HepG2 (cell line): Measurements from ENCODE around the gene CAPZA1. TPM values are rescaled to one million over a fixed set of nuclear protein-coding genes. Genes with fewer than 3 reads are reported as not detected.

Experiments used
- ATAC-seq: fragments of 200-7000 bp; cut with Tn5 transposase; 3 replicates; pipeline ENCODE4 v1.9.1; 2020; ENCODE audit warnings: mild to moderate bottlenecking, moderate library complexity
- BruUV-seq: library from RNA; stranded (reverse); fragments of 400-500 nt; replicated peaks from 2 replicates; lab custom pipeline; 2021; lab: Mats Ljungman, UMichigan
- CTCF ChIA-PET: fragments of 300-600 bp; formaldehyde crosslinking; extraction: SDS; loops from one replicate; lab custom pipeline; 2021; ENCODE audit warnings: low total read pairs, inconsistent platforms, low intra/inter-chr PET ratio; lab: Yijun Ruan, JAX
- POLR2A ChIA-PET: fragments of 350-600 bp; sonication (Branson Sonifier 250); formaldehyde crosslinking; loops from one replicate; lab custom pipeline; 2020; ENCODE audit warnings: antibody characterized with exemption, inconsistent platforms; lab: Yijun Ruan, JAX
- DNase-seq: peaks from one replicate; pipeline ENCODE4 v3.0.0-alpha.2; 2015; ENCODE audit warnings: low spot score
- FAIRE-seq: peaks from 3 replicates; lab custom pipeline; 2011; peaks lifted over from hg19 to GRCh38; lab: Jason Lieb, UNC
- H2AFZ ChIP-seq: one replicate; pipeline ENCODE4 v1.6.1; 2011; ENCODE audit warnings: low read length, inconsistent platforms
- H3K27ac ChIP-seq: fragments of 300-600 bp; 3 replicates; pipeline ENCODE4 v1.8.0; 2011; ENCODE audit warnings: mixed run types, mild to moderate bottlenecking, mixed read lengths, low read length, inconsistent platforms; ENCODE audit not compliant: insufficient read depth; ENCODE audit errors: extremely low read length
- H3K27me3 ChIP-seq, 2 experiments: fragments of 200-600 bp in 1 of 2; 2 replicates in 1 of 2; 3 replicates in 1 of 2; pipeline versions ENCODE4 v1.6.0 to v1.8.0; 2011; ENCODE audit warnings: low read length in 2 of 2, mild to moderate bottlenecking in 2 of 2, moderate library complexity in 2 of 2, inconsistent platforms in 1 of 2; ENCODE audit not compliant: insufficient read depth in 2 of 2, control insufficient read depth in 1 of 2
- H3K36me3 ChIP-seq, 2 experiments: fragments of 200-600 bp in 1 of 2; replicated peaks in 1 of 2; 2 replicates in 1 of 2; 3 replicates in 1 of 2; pipeline versions ENCODE4 v1.5.1 to v1.8.0; 2011; ENCODE audit warnings: low read length in 2 of 2, inconsistent platforms in 1 of 2; ENCODE audit not compliant: insufficient read depth in 2 of 2, control insufficient read depth in 1 of 2
- H3K4me1 ChIP-seq: 2 replicates; pipeline ENCODE4 v1.5.1; 2012; ENCODE audit warnings: low read length, inconsistent platforms; ENCODE audit not compliant: insufficient read depth
- H3K4me2 ChIP-seq: 2 replicates; pipeline ENCODE4 v1.6.0; 2011; ENCODE audit warnings: low read depth, low read length, inconsistent platforms
- H3K4me3 ChIP-seq, 3 experiments: fragments of 200-600 bp in 1 of 3; sonication (generic), shearing (Covaris generic) in 1 of 3; replicated peaks in 1 of 3; 2 replicates each; pipeline ENCODE4 v1.5.1; 2011 to 2016; ENCODE audit warnings: low read length in 3 of 3, inconsistent platforms in 2 of 3, low read depth in 2 of 3, mild to moderate bottlenecking in 2 of 3, control low read depth in 1 of 3, mixed read lengths in 1 of 3; ENCODE audit not compliant: insufficient read depth in 1 of 3
- H3K79me2 ChIP-seq: one replicate; pipeline ENCODE4 v1.6.1; 2011; ENCODE audit warnings: low read length, inconsistent platforms; ENCODE audit not compliant: insufficient read depth
- H3K9ac ChIP-seq: 2 replicates; pipeline ENCODE4 v1.6.0; 2011; ENCODE audit warnings: mild to moderate bottlenecking, low read depth, low read length, inconsistent platforms; ENCODE audit not compliant: insufficient read depth
- H3K9me3 ChIP-seq: 2 replicates; pipeline ENCODE4 v1.5.1; 2012; ENCODE audit warnings: mild to moderate bottlenecking, low read length
- H4K20me1 ChIP-seq: 2 replicates; pipeline ENCODE4 v1.6.0; 2011; ENCODE audit warnings: inconsistent platforms, mild to moderate bottlenecking, low read length, moderate library complexity; ENCODE audit not compliant: insufficient read depth
- FOXC1 ChIP-seq: sonication (generic); formaldehyde crosslinking; IDR thresholded peaks from 2 replicates; pipeline ENCODE4 v1.8.0; 2022; ENCODE audit warnings: mild to moderate bottlenecking, missing genetic modification reagents, borderline replicate concordance
- KMT2B ChIP-seq: IDR thresholded peaks from 2 replicates; pipeline ENCODE4 v1.6.1; 2016; ENCODE audit warnings: missing genetic modification reagents, missing compliant biosample characterization
- SALL2 ChIP-seq: sonication (generic); formaldehyde crosslinking; IDR thresholded peaks from 2 replicates; pipeline ENCODE4 v1.8.1; 2023; ENCODE audit warnings: mild to moderate bottlenecking, missing genetic modification reagents, inconsistent platforms
- ZNF12 ChIP-seq: sonication (generic); formaldehyde crosslinking; IDR thresholded peaks from 2 replicates; pipeline ENCODE4 v1.5.0; 2020; ENCODE audit warnings: missing genetic modification reagents
- ZNF558 ChIP-seq: sonication (generic); formaldehyde crosslinking; IDR thresholded peaks from 2 replicates; pipeline ENCODE4 v1.9.0; 2022; ENCODE audit warnings: mild to moderate bottlenecking, missing genetic modification reagents, borderline replicate concordance
- WGBS: methylation state at CpG from one replicate; pipeline ENCODE4 v1.1.6; 2017; ENCODE audit warnings: low lambda C conversion rate; 5-methylcytosine and 5-hydroxymethylcytosine counted together
- in situ Hi-C: cut with HindIII; loops from 2 replicates; pipeline ENCODE4 v1.10.0; 2017; ENCODE audit warnings: low pct_unique_long_range_greater_than_20kb; ENCODE audit not compliant: extremely low pct_ligation_motif_present
- intact Hi-C: fragments of 100-400 bp; cut with micrococcal nuclease; formaldehyde crosslinking; loops from one replicate; pipeline ENCODE4 v1.10.0; 2022; ENCODE audit not compliant: unreplicated experiment
- polyA plus RNA-seq, 8 experiments: library from polyadenylated mRNA; depleted of rRNA in 3 of 8; stranded (reverse) in 7 of 8; unstranded in 1 of 8; fragments of >200 nt; fragmentation: Illumina TruSeq in 4 of 8; extraction: Trizol in 4 of 8; gene quantifications; 2 replicates each; pipeline versions ENCODE4 v1.2.1 to v1.2.3, GENCODE V29; 2011 to 2016; ENCODE audit warnings: low read depth in 4 of 8, missing spikeins in 1 of 8, mixed read lengths in 1 of 8; ENCODE audit not compliant: insufficient read depth in 1 of 8
- total RNA-seq, 5 experiments: library from RNA; depleted of rRNA; stranded (reverse); fragments of >200 nt; fragmentation: Illumina TruSeq; extraction: Trizol; gene quantifications; 2 replicates each; pipeline ENCODE4 v1.2.3, GENCODE V29; 2016; ENCODE audit warnings: low read depth in 1 of 5
- TF ChIP-seq, protein P1 (sequence below): sonication (generic); formaldehyde crosslinking; IDR thresholded peaks from 2 replicates; pipeline ENCODE4 v1.5.1; 2020; ENCODE audit warnings: mild to moderate bottlenecking, missing genetic modification reagents, moderate library complexity
- TF ChIP-seq, protein P2 (sequence below): sonication (generic); formaldehyde crosslinking; IDR thresholded peaks from 2 replicates; pipeline ENCODE4 v1.4.0; 2020; ENCODE audit warnings: low read depth, missing genetic modification reagents
- TF ChIP-seq, protein P3 (sequence below): sonication (generic); formaldehyde crosslinking; IDR thresholded peaks from 2 replicates; pipeline ENCODE4 v1.8.1; 2023; ENCODE audit warnings: missing genetic modification reagents, inconsistent platforms, borderline replicate concordance

CAPZA1 gene
- total and polyA plus RNA-seq, 2 of the 13 experiments (the other 11 are each of a cell fraction or from before 2014, with no cell fraction given): 67.0 to 117 TPM

DNA sequence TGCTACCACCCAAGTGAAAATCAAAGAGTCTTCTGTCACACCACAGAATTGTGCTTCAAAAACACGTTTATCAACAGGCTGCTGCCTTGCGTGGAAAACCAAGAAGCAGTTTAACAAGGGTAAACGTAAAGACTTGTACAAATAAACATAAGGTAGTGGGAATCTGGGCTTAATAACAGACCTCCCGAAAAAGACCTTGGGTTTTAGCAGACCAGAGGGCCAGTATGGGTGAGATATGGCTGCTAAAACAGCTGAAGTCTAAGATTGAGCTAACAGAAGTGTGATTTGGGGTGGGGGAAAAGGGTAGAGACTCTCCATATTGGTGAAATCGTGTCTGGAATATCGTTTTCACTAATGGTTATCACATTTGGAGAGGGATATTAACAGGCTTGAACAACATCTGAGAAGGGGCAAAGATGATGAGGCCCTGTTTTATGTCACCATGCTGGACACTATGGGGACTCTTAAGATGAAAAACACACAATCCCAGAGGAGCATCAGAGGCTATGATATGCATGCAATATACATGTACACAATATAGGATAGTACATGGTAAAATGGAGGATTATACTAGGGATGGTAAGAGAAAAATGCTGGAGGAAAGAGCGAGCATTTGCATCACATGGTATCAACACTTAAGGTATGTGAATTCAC lies 56.2 kb downstream of the CAPZA1 start:
- H3K36me3 ChIP-seq: peaks cover 0 to 2% of the 10 kb centered on the region in 2 experiments; a peak in 2 of 5 replicates
- peak overlapping the region; percentile 92 for H3K9ac ChIP-seq
- H3K79me2 ChIP-seq: peaks cover 50% of the 10 kb centered on the region
- ChIA-PET POLR2A (interaction anchor here (0.5 to 5.5 kb wide), 9 partner anchors 11 to 1082 kb away, joined by 3 to 251 read pairs (median 7); partner anchors contain the start of genes PPM1J, RHOC and ST7L), CTCF (interaction anchor here (3.7 kb wide), 1 partner anchor 31 kb away, joined by 17 read pairs; the partner anchor contains the start of gene RHOC)
- no peaks in the 10 kb centered on the region for H4K20me1 ChIP-seq
- H2AFZ ChIP-seq: no peak overlapping the region
- 35% methylated on average over 7 of the region's 7 CpGs for WGBS
- H3K4me3 ChIP-seq: peak overlapping the region; percentile 82 to 91 (median 83)
- H3K4me2 ChIP-seq: peak overlapping the region; percentile 91
- ATAC-seq: no peak
- H3K27me3 ChIP-seq: no peaks in the 10 kb centered on the region; a peak in 1 of 5 replicates
- TF ChIP-seq KMT2B: 0 out of 2 replicates have a peak, but pooled peaks have one; percentile 8
- TF ChIP-seq, protein P1, sequence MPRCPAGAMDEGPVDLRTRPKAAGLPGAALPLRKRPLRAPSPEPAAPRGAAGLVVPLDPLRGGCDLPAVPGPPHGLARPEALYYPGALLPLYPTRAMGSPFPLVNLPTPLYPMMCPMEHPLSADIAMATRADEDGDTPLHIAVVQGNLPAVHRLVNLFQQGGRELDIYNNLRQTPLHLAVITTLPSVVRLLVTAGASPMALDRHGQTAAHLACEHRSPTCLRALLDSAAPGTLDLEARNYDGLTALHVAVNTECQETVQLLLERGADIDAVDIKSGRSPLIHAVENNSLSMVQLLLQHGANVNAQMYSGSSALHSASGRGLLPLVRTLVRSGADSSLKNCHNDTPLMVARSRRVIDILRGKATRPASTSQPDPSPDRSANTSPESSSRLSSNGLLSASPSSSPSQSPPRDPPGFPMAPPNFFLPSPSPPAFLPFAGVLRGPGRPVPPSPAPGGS (CRISPR knock-in tag): no peak
- 0 out of 2 replicates have a peak, but pooled peaks have one; percentile 5 for TF ChIP-seq FOXC1
- 0 out of 2 replicates have a peak, but pooled peaks have one; percentile 18 for TF ChIP-seq ZNF558
- TF ChIP-seq, protein P2, sequence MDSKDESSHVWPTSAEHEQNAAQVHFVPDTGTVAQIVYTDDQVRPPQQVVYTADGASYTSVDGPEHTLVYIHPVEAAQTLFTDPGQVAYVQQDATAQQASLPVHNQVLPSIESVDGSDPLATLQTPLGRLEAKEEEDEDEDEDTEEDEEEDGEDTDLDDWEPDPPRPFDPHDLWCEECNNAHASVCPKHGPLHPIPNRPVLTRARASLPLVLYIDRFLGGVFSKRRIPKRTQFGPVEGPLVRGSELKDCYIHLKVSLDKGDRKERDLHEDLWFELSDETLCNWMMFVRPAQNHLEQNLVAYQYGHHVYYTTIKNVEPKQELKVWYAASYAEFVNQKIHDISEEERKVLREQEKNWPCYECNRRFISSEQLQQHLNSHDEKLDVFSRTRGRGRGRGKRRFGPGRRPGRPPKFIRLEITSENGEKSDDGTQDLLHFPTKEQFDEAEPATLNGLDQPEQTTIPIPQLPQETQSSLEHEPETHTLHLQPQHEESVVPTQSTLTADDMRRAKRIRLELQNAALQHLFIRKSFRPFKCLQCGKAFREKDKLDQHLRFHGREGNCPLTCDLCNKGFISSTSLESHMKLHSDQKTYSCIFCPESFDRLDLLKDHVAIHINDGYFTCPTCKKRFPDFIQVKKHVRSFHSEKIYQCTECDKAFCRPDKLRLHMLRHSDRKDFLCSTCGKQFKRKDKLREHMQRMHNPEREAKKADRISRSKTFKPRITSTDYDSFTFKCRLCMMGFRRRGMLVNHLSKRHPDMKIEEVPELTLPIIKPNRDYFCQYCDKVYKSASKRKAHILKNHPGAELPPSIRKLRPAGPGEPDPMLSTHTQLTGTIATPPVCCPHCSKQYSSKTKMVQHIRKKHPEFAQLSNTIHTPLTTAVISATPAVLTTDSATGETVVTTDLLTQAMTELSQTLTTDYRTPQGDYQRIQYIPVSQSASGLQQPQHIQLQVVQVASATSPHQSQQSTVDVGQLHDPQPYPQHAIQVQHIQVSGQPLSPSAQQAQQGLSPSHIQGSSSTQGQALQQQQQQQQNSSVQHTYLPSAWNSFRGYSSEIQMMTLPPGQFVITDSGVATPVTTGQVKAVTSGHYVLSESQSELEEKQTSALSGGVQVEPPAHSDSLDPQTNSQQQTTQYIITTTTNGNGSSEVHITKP (CRISPR knock-in tag): no peak
- TF ChIP-seq, protein P3, sequence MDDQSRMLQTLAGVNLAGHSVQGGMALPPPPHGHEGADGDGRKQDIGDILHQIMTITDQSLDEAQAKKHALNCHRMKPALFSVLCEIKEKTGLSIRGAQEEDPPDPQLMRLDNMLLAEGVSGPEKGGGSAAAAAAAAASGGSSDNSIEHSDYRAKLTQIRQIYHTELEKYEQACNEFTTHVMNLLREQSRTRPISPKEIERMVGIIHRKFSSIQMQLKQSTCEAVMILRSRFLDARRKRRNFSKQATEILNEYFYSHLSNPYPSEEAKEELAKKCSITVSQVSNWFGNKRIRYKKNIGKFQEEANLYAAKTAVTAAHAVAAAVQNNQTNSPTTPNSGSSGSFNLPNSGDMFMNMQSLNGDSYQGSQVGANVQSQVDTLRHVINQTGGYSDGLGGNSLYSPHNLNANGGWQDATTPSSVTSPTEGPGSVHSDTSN (CRISPR knock-in tag): 0 out of 2 replicates have a peak, but pooled peaks have one; percentile 28
- 0 out of 2 replicates have a peak, but pooled peaks have one; percentile 0 for TF ChIP-seq SALL2
- peak; percentile 97 for TF ChIP-seq ZNF12 (CRISPR knock-in tag)
- DNase-seq: no peak
- H3K9me3 ChIP-seq: no peaks in the 10 kb centered on the region
- peaks cover 49% of the 10 kb centered on the region for H3K4me1 ChIP-seq
- in situ Hi-C loops: no loop called here
- intact Hi-C loops: loop anchor here (2.0 kb wide), 2 partner anchors 23 to 57 kb away; partner anchors contain the start of genes CAPZA1 and ST7L
- H3K27ac ChIP-seq: peak overlapping the region; percentile 90
- TSS peak; percentile 42 for BruUV-seq
- FAIRE-seq: no peak
